ENCODE results near the gene SMCO4. TPM values are rescaled to one million over a fixed set of nuclear protein-coding genes. Genes with fewer than 3 reads are reported as not detected.
"Not testable (repeated sequence)": the region's sequence is repeated elsewhere in the genome, so short reads cannot be mapped to it uniquely, and the experiment has no call there.

The SMCO4 gene
- total and polyA plus RNA-seq, 2 donors: 32.2 to 41.3 TPM

GRCh38 chr11:93579187-93579751 lies 36.1 kb upstream of the SMCO4 start:
- WGBS: 94% methylated on average over 2 of the region's 2 CpGs
- Histone ChIP-seq H3K27ac (ENCODE audit: low read depth in 1 of 2, low read length in 1 of 2) (no peak overlapping the region), H3K9me3 (ENCODE audit: control insufficient read depth in 2 of 2, insufficient read depth in 1 of 2, low read length in 1 of 2) (no peaks in the 10 kb centered on the region), H3K36me3 (ENCODE audit: control insufficient read depth in 2 of 2, insufficient read depth in 2 of 2, low read length in 1 of 2) (no peaks in the 10 kb centered on the region), H3K4me1 (ENCODE audit: control insufficient read depth in 2 of 2, insufficient read depth in 2 of 2, low read length in 2 of 2) (no peaks in the 10 kb centered on the region), H3K4me3 (ENCODE audit: low read length in 2 of 2) (no peak overlapping the region), H3K27me3 (ENCODE audit: control insufficient read depth in 2 of 2, insufficient read depth in 1 of 2, low read length in 1 of 2) (no peaks in the 10 kb centered on the region)
- no peak for DNase-seq (ENCODE audit: low read depth in 6 of 9, low spot score in 9 of 9)

DNA sequence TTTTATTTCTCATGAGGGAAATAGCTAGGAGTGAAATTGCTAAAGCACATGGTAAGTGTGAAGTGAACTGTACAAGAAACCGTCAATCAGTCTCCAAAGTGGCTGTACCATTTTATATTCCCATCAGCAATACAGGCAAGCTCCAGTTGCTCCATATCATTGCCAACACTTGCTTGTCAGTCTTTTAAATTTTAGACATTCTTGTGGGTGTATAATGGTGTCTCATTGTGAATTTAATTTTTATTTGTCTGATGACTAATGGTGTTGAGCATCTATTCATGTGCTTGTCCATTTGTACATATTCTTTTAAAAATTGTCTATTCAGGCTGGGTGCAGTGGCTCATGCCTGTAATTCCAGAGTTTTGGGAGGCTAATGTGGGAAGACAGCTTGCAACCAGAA lies 34.1 kb upstream of the SMCO4 start:
- no peak overlapping the region for H3K4me3 ChIP-seq (ENCODE audit: low read length in 2 of 2)
- WGBS: 94% methylated on average over 1 of the region's 1 CpG

DNA sequence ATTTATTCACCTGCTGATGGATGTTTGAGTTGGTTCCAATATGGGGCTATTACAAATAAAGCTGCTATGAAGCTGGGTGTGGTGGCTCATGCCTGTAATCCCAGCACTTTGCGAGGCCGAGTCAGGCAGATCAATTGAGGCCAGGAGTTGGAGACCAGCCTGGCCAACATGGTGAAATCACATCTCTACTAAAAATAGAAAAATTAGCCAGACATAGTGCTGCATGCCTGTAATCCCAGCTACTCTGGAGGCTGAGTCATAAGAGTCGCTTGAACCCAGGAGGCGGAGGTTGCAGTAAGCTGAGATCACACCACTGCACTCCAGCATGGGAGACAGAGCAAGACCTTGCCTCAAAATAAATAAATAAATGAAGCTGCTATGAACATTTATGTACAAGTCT lies 33.7 kb upstream of the SMCO4 start:
- DNase-seq (ENCODE audit: low read depth in 6 of 9, low spot score in 9 of 9); H3K4me1 ChIP-seq (ENCODE audit: control insufficient read depth in 2 of 2, insufficient read depth in 2 of 2, low read length in 2 of 2); H3K4me3 ChIP-seq (ENCODE audit: low read length in 2 of 2); H3K36me3 ChIP-seq (ENCODE audit: control insufficient read depth in 2 of 2, insufficient read depth in 2 of 2, low read length in 1 of 2); H3K27ac ChIP-seq (ENCODE audit: low read depth in 1 of 2, low read length in 1 of 2); H3K27me3 ChIP-seq (ENCODE audit: control insufficient read depth in 2 of 2, insufficient read depth in 1 of 2, low read length in 1 of 2); H3K9me3 ChIP-seq (ENCODE audit: control insufficient read depth in 2 of 2, insufficient read depth in 1 of 2, low read length in 1 of 2): not testable (repeated sequence)
- WGBS: over 99% methylated on average over 4 of the region's 4 CpGs

More for the DNA sequence above, 34.1 kb upstream of the SMCO4 start:
- no peaks in the 10 kb centered on the region for H3K36me3 ChIP-seq (ENCODE audit: control insufficient read depth in 2 of 2, insufficient read depth in 2 of 2, low read length in 1 of 2)
- no peaks in the 10 kb centered on the region for H3K27me3 ChIP-seq (ENCODE audit: control insufficient read depth in 2 of 2, insufficient read depth in 1 of 2, low read length in 1 of 2)
- no peak for DNase-seq (ENCODE audit: low read depth in 6 of 9, low spot score in 9 of 9)
- no peaks in the 10 kb centered on the region for H3K9me3 ChIP-seq (ENCODE audit: control insufficient read depth in 2 of 2, insufficient read depth in 1 of 2, low read length in 1 of 2)
- H3K27ac ChIP-seq (ENCODE audit: low read depth in 1 of 2, low read length in 1 of 2): no peak overlapping the region
- H3K4me1 ChIP-seq (ENCODE audit: control insufficient read depth in 2 of 2, insufficient read depth in 2 of 2, low read length in 2 of 2): no peaks in the 10 kb centered on the region

- no peak for DNase-seq (ENCODE audit: low read depth in 6 of 9, low spot score in 9 of 9)
- Histone ChIP-seq H3K27me3 (ENCODE audit: control insufficient read depth in 2 of 2, insufficient read depth in 1 of 2, low read length in 1 of 2) (no peaks in the 10 kb centered on the region), H3K36me3 (ENCODE audit: control insufficient read depth in 2 of 2, insufficient read depth in 2 of 2, low read length in 1 of 2) (no peaks in the 10 kb centered on the region), H3K4me1 (ENCODE audit: control insufficient read depth in 2 of 2, insufficient read depth in 2 of 2, low read length in 2 of 2) (no peaks in the 10 kb centered on the region), H3K4me3 (ENCODE audit: low read length in 2 of 2) (no peak overlapping the region), H3K9me3 (ENCODE audit: control insufficient read depth in 2 of 2, insufficient read depth in 1 of 2, low read length in 1 of 2) (no peaks in the 10 kb centered on the region), H3K27ac (ENCODE audit: low read depth in 1 of 2, low read length in 1 of 2) (no peak overlapping the region)
- WGBS: 95% methylated on average over 2 of the region's 2 CpGs
Observed at GRCh38 chr11:93574638-93575220, 31.5 kb upstream of the SMCO4 start.

DNA sequence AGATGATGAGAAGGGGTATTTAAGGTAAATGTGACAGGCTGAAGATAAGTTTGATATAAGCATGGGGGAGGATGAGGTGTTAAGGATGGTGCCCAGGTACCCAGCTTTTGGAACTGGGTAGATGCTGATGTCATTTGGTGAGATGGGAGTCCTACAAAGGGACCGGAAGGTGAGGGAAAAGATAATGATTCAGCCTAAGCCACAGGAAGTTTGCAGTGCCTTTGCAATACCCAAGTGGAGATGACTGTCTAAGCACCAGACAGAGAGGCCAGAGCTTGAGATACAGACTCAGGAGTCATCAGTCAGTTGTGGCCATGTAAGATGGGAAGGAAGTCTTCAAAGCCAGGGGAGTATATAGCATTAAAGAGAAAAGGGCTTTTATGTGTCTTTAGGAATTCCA lies 30.0 kb upstream of the SMCO4 start:
- no peaks in the 10 kb centered on the region for H3K27me3 ChIP-seq (ENCODE audit: control insufficient read depth in 2 of 2, insufficient read depth in 1 of 2, low read length in 1 of 2)
- no peaks in the 10 kb centered on the region for H3K36me3 ChIP-seq (ENCODE audit: control insufficient read depth in 2 of 2, insufficient read depth in 2 of 2, low read length in 1 of 2)
- no peak overlapping the region for H3K27ac ChIP-seq (ENCODE audit: low read depth in 1 of 2, low read length in 1 of 2)
- no peaks in the 10 kb centered on the region for H3K4me1 ChIP-seq (ENCODE audit: control insufficient read depth in 2 of 2, insufficient read depth in 2 of 2, low read length in 2 of 2)
- H3K4me3 ChIP-seq (ENCODE audit: low read length in 2 of 2): no peak overlapping the region
- 80% methylated on average over 1 of the region's 1 CpG for WGBS
- DNase-seq (ENCODE audit: low read depth in 6 of 9, low spot score in 9 of 9): no peak
- H3K9me3 ChIP-seq (ENCODE audit: control insufficient read depth in 2 of 2, insufficient read depth in 1 of 2, low read length in 1 of 2): no peaks in the 10 kb centered on the region

DNA sequence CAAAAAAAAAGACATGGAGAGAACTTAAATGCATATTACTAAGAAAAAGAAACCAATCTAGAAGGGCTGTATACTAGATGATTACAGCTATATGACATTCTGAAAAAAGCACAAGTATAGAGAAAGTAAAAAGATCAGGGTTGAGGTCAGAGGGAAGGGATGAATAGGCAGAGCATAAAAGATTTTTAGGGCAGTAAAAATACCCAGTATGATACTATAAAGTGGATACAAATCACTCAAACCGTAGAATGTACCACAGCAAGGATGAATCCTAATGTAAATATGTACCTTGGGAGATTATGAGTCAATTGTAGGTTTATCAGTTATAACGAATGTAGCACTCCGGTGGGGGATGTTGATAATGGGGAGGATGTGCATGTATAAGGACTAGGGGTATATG lies 29.4 kb upstream of the SMCO4 start:
- DNase-seq (ENCODE audit: low read depth in 6 of 9, low spot score in 9 of 9): no peak
- Histone ChIP-seq H3K4me1 (ENCODE audit: control insufficient read depth in 2 of 2, insufficient read depth in 2 of 2, low read length in 2 of 2) (no peaks in the 10 kb centered on the region), H3K4me3 (ENCODE audit: low read length in 2 of 2) (no peak overlapping the region), H3K36me3 (ENCODE audit: control insufficient read depth in 2 of 2, insufficient read depth in 2 of 2, low read length in 1 of 2) (no peaks in the 10 kb centered on the region), H3K9me3 (ENCODE audit: control insufficient read depth in 2 of 2, insufficient read depth in 1 of 2, low read length in 1 of 2) (no peaks in the 10 kb centered on the region), H3K27ac (ENCODE audit: low read depth in 1 of 2, low read length in 1 of 2) (no peak overlapping the region), H3K27me3 (ENCODE audit: control insufficient read depth in 2 of 2, insufficient read depth in 1 of 2, low read length in 1 of 2) (no peaks in the 10 kb centered on the region)
- WGBS: 97% methylated on average over 3 of the region's 3 CpGs

DNA sequence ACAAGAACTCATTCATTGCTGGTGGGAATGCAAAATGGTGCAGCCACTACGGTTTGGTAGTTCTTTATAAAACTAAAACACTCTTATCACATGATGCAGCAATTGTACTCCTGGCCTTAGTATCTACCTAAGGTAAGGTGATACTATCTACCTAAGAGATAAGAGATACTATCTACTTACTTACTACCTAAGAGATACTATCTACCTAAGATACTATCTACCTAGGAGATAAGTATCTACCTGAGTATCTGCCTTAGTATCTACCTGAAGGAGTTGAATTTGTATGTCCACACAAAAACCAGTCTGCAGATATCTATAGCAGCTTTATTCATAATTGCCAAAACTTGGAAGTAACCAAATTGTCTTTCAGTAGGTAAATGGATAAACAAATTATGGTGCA lies 29.0 kb upstream of the SMCO4 start:
- 100% methylated on average over 1 of the region's 1 CpG for WGBS
- Histone ChIP-seq H3K9me3 (ENCODE audit: control insufficient read depth in 2 of 2, insufficient read depth in 1 of 2, low read length in 1 of 2) (no peaks in the 10 kb centered on the region), H3K27ac (ENCODE audit: low read depth in 1 of 2, low read length in 1 of 2) (no peak overlapping the region), H3K4me1 (ENCODE audit: control insufficient read depth in 2 of 2, insufficient read depth in 2 of 2, low read length in 2 of 2) (no peaks in the 10 kb centered on the region), H3K36me3 (ENCODE audit: control insufficient read depth in 2 of 2, insufficient read depth in 2 of 2, low read length in 1 of 2) (no peaks in the 10 kb centered on the region), H3K27me3 (ENCODE audit: control insufficient read depth in 2 of 2, insufficient read depth in 1 of 2, low read length in 1 of 2) (no peaks in the 10 kb centered on the region), H3K4me3 (ENCODE audit: low read length in 2 of 2) (no peak overlapping the region)
- no peak for DNase-seq (ENCODE audit: low read depth in 6 of 9, low spot score in 9 of 9)

GRCh38 chr11:93571612-93572011 lies 28.4 kb upstream of the SMCO4 start:
- 93% methylated on average over 7 of the region's 7 CpGs for WGBS
- no peak for DNase-seq (ENCODE audit: low read depth in 6 of 9, low spot score in 9 of 9)
- H3K4me3 ChIP-seq (ENCODE audit: low read length in 2 of 2): no peak overlapping the region
- H3K9me3 ChIP-seq (ENCODE audit: control insufficient read depth in 2 of 2, insufficient read depth in 1 of 2, low read length in 1 of 2): no peaks in the 10 kb centered on the region
- no peaks in the 10 kb centered on the region for H3K36me3 ChIP-seq (ENCODE audit: control insufficient read depth in 2 of 2, insufficient read depth in 2 of 2, low read length in 1 of 2)
- H3K27ac ChIP-seq (ENCODE audit: low read depth in 1 of 2, low read length in 1 of 2): no peak overlapping the region
- H3K27me3 ChIP-seq (ENCODE audit: control insufficient read depth in 2 of 2, insufficient read depth in 1 of 2, low read length in 1 of 2): no peaks in the 10 kb centered on the region
- no peaks in the 10 kb centered on the region for H3K4me1 ChIP-seq (ENCODE audit: control insufficient read depth in 2 of 2, insufficient read depth in 2 of 2, low read length in 2 of 2)

DNA sequence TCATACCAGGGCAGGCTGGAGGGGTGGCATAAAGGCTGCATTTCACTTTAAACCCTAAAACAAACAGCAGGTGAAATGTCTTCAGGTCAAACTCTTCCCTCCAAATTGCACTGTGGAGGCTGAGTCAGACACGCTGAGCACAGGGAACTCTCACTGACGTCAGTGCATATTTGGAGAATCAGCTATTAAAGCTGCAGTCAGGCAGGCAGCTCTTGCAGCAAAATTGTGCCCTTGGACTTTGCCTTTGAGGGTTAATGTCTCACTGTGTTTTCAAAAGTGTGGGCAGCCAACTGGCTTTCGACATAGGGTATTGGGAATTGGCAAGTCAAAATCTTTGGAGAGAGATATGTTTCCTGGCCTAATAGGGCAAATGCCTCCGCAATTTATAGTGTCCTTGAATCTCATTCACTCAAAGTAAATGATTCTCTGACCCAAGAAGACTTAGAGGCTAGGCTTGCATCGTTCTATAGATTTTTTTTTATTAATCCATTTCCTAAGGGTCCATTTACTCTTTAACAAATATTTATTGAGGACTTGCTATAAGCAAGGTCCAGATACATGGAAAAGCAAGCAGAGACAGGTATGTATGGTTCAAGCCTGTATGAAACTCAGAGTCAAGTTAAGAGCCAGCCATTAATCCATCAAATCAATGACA lies 27.7 kb upstream of the SMCO4 start:
- DNase-seq (ENCODE audit: low read depth in 6 of 9, low spot score in 9 of 9): no peak
- Histone ChIP-seq H3K27me3 (ENCODE audit: control insufficient read depth in 2 of 2, insufficient read depth in 1 of 2, low read length in 1 of 2) (no peaks in the 10 kb centered on the region), H3K36me3 (ENCODE audit: control insufficient read depth in 2 of 2, insufficient read depth in 2 of 2, low read length in 1 of 2) (no peaks in the 10 kb centered on the region)

More for the DNA sequence above, 27.7 kb upstream of the SMCO4 start:
- no peak overlapping the region for H3K27ac ChIP-seq (ENCODE audit: low read depth in 1 of 2, low read length in 1 of 2)
- H3K4me3 ChIP-seq (ENCODE audit: low read length in 2 of 2): no peak overlapping the region
- H3K4me1 ChIP-seq (ENCODE audit: control insufficient read depth in 2 of 2, insufficient read depth in 2 of 2, low read length in 2 of 2): no peaks in the 10 kb centered on the region
- 86% methylated on average over 5 of the region's 5 CpGs for WGBS
- H3K9me3 ChIP-seq (ENCODE audit: control insufficient read depth in 2 of 2, insufficient read depth in 1 of 2, low read length in 1 of 2): no peaks in the 10 kb centered on the region
